Measurements from ENCODE around the gene CCSAP. TPM values are rescaled to one million over a fixed set of nuclear protein-coding genes. Genes with fewer than 3 reads are reported as not detected.
A peak's percentile ranks its signal among the peaks of the same experiment; 100 is the strongest.
"Not testable (repeated sequence)": the region's sequence is repeated elsewhere in the genome, so short reads cannot be mapped to it uniquely, and the experiment has no call there.

The CCSAP gene
- polyA plus RNA-seq, 1 donor, result 5.6 TPM

- DNase-seq, result no peak
- H3K4me3 ChIP-seq (ENCODE audit: low read length), result no peak overlapping the region
- no peak overlapping the region for H3K27ac ChIP-seq (ENCODE audit: low read length)
- H3K36me3 ChIP-seq (ENCODE audit: control insufficient read depth, insufficient read depth, low read length), result no peaks in the 10 kb centered on the region
- peaks cover 37% of the 10 kb centered on the region for H3K27me3 ChIP-seq (ENCODE audit: control insufficient read depth, insufficient read depth, low read length)
- H3K4me1 ChIP-seq (ENCODE audit: control insufficient read depth, insufficient read depth, low read length), result peaks cover 2% of the 10 kb centered on the region
- no CpG with 5 or more reads among the region's 16 CpGs for WGBS (ENCODE audit: insufficient coverage, low lambda C conversion rate)
- no peaks in the 10 kb centered on the region for H3K9me3 ChIP-seq (ENCODE audit: control insufficient read depth, low read depth, low read length)
Measured at GRCh38 chr1:229344139-229344538, 1.3 kb upstream of the CCSAP start.

GRCh38 chr1:229341774-229342655 lies 832 bp downstream of the CCSAP start:
- WGBS (ENCODE audit: insufficient coverage, low lambda C conversion rate), result no CpG with 5 or more reads among the region's 103 CpGs
- no peaks in the 10 kb centered on the region for H3K36me3 ChIP-seq (ENCODE audit: control insufficient read depth, insufficient read depth, low read length)
- H3K27ac ChIP-seq (ENCODE audit: low read length), result peak overlapping the region; percentile 72
- H3K27me3 ChIP-seq (ENCODE audit: control insufficient read depth, insufficient read depth, low read length), result peaks cover 26% of the 10 kb centered on the region
- peak overlapping the region; percentile 62 for H3K4me3 ChIP-seq (ENCODE audit: low read length)
- peaks cover 2% of the 10 kb centered on the region for H3K4me1 ChIP-seq (ENCODE audit: control insufficient read depth, insufficient read depth, low read length)
- no peaks in the 10 kb centered on the region for H3K9me3 ChIP-seq (ENCODE audit: control insufficient read depth, low read depth, low read length)
- peak; percentile 67 to 89 for DNase-seq

- no CpG with 5 or more reads among the region's 6 CpGs for WGBS (ENCODE audit: insufficient coverage, low lambda C conversion rate)
Measured at GRCh38 chr1:229340496-229340895, 2.4 kb downstream of the CCSAP start.

GRCh38 chr1:229339520-229339919 lies 3.3 kb downstream of the CCSAP start:
- H3K36me3 ChIP-seq (ENCODE audit: control insufficient read depth, insufficient read depth, low read length), result peaks cover 2% of the 10 kb centered on the region
- WGBS (ENCODE audit: insufficient coverage, low lambda C conversion rate), result 86% methylated on average over 1 of the region's 3 CpGs
- peaks cover 2% of the 10 kb centered on the region for H3K4me1 ChIP-seq (ENCODE audit: control insufficient read depth, insufficient read depth, low read length)

More at GRCh38 chr1:229340496-229340895, 2.4 kb downstream of the CCSAP start:
- H3K36me3 ChIP-seq (ENCODE audit: control insufficient read depth, insufficient read depth, low read length), result no peaks in the 10 kb centered on the region
- H3K27me3 ChIP-seq (ENCODE audit: control insufficient read depth, insufficient read depth, low read length), result peaks cover 15% of the 10 kb centered on the region
- H3K4me1 ChIP-seq (ENCODE audit: control insufficient read depth, insufficient read depth, low read length), result peaks cover 2% of the 10 kb centered on the region
- no peak overlapping the region for H3K27ac ChIP-seq (ENCODE audit: low read length)
- DNase-seq, result no peak
- H3K4me3 ChIP-seq (ENCODE audit: low read length), result no peak overlapping the region
- no peaks in the 10 kb centered on the region for H3K9me3 ChIP-seq (ENCODE audit: control insufficient read depth, low read depth, low read length)

GRCh38 chr1:229339086-229339485 lies 3.8 kb downstream of the CCSAP start:
- Histone ChIP-seq H3K27me3 (ENCODE audit: control insufficient read depth, insufficient read depth, low read length) (peaks cover 1% of the 10 kb centered on the region), H3K4me3 (ENCODE audit: low read length) (no peak overlapping the region), H3K9me3 (ENCODE audit: control insufficient read depth, low read depth, low read length) (no peaks in the 10 kb centered on the region), H3K4me1 (ENCODE audit: control insufficient read depth, insufficient read depth, low read length) (peaks cover 2% of the 10 kb centered on the region), H3K36me3 (ENCODE audit: control insufficient read depth, insufficient read depth, low read length) (peaks cover 2% of the 10 kb centered on the region), H3K27ac (ENCODE audit: low read length) (no peak overlapping the region)
- DNase-seq, result no peak
- WGBS (ENCODE audit: insufficient coverage, low lambda C conversion rate), result 75% methylated on average over 2 of the region's 4 CpGs

More at GRCh38 chr1:229339520-229339919, 3.3 kb downstream of the CCSAP start:
- no peak overlapping the region for H3K4me3 ChIP-seq (ENCODE audit: low read length)
- no peaks in the 10 kb centered on the region for H3K9me3 ChIP-seq (ENCODE audit: control insufficient read depth, low read depth, low read length)
- no peak overlapping the region for H3K27ac ChIP-seq (ENCODE audit: low read length)
- peaks cover 5% of the 10 kb centered on the region for H3K27me3 ChIP-seq (ENCODE audit: control insufficient read depth, insufficient read depth, low read length)
- no peak for DNase-seq

- no peak overlapping the region for H3K4me3 ChIP-seq (ENCODE audit: low read length)
- WGBS (ENCODE audit: insufficient coverage, low lambda C conversion rate), result no CpG with 5 or more reads among the region's 3 CpGs
- DNase-seq, result no peak
- no peak overlapping the region for H3K27ac ChIP-seq (ENCODE audit: low read length)
- H3K4me1 ChIP-seq (ENCODE audit: control insufficient read depth, insufficient read depth, low read length), result no peaks in the 10 kb centered on the region
- no peaks in the 10 kb centered on the region for H3K9me3 ChIP-seq (ENCODE audit: control insufficient read depth, low read depth, low read length)
- peaks cover 2% of the 10 kb centered on the region for H3K36me3 ChIP-seq (ENCODE audit: control insufficient read depth, insufficient read depth, low read length)
- H3K27me3 ChIP-seq (ENCODE audit: control insufficient read depth, insufficient read depth, low read length), result no peaks in the 10 kb centered on the region
Measured at GRCh38 chr1:229336345-229336744, 6.5 kb downstream of the CCSAP start.

GRCh38 chr1:229334716-229335115 lies 8.1 kb downstream of the CCSAP start:
- Histone ChIP-seq H3K36me3 (ENCODE audit: control insufficient read depth, insufficient read depth, low read length) (peaks cover 2% of the 10 kb centered on the region), H3K9me3 (ENCODE audit: control insufficient read depth, low read depth, low read length) (no peaks in the 10 kb centered on the region), H3K4me1 (ENCODE audit: control insufficient read depth, insufficient read depth, low read length) (no peaks in the 10 kb centered on the region), H3K27me3 (ENCODE audit: control insufficient read depth, insufficient read depth, low read length) (no peaks in the 10 kb centered on the region), H3K27ac (ENCODE audit: low read length) (no peak overlapping the region), H3K4me3 (ENCODE audit: low read length) (no peak overlapping the region)
- WGBS (ENCODE audit: insufficient coverage, low lambda C conversion rate), result no CpG with 5 or more reads among the region's 2 CpGs
- no peak for DNase-seq

GRCh38 chr1:229334269-229334668 lies 8.6 kb downstream of the CCSAP start:
- Histone ChIP-seq H3K27me3 (ENCODE audit: control insufficient read depth, insufficient read depth, low read length) (no peaks in the 10 kb centered on the region), H3K36me3 (ENCODE audit: control insufficient read depth, insufficient read depth, low read length) (peaks cover 2% of the 10 kb centered on the region), H3K4me1 (ENCODE audit: control insufficient read depth, insufficient read depth, low read length) (no peaks in the 10 kb centered on the region), H3K27ac (ENCODE audit: low read length) (no peak overlapping the region), H3K4me3 (ENCODE audit: low read length) (no peak overlapping the region), H3K9me3 (ENCODE audit: control insufficient read depth, low read depth, low read length) (no peaks in the 10 kb centered on the region)
- 100% methylated on average over 2 of the region's 2 CpGs for WGBS (ENCODE audit: insufficient coverage, low lambda C conversion rate)
- no peak for DNase-seq

GRCh38 chr1:229328598-229329362 lies 14.1 kb downstream of the CCSAP start:
- Histone ChIP-seq H3K4me1 (ENCODE audit: control insufficient read depth, insufficient read depth, low read length) (no peaks in the 10 kb centered on the region), H3K36me3 (ENCODE audit: control insufficient read depth, insufficient read depth, low read length) (peaks cover 4% of the 10 kb centered on the region), H3K9me3 (ENCODE audit: control insufficient read depth, low read depth, low read length) (no peaks in the 10 kb centered on the region), H3K27me3 (ENCODE audit: control insufficient read depth, insufficient read depth, low read length) (no peaks in the 10 kb centered on the region), H3K4me3 (ENCODE audit: low read length) (no peak overlapping the region), H3K27ac (ENCODE audit: low read length) (no peak overlapping the region)
- 95% methylated on average over 3 of the region's 7 CpGs for WGBS (ENCODE audit: insufficient coverage, low lambda C conversion rate)
- no peak for DNase-seq

GRCh38 chr1:229327765-229328164 lies 15.1 kb downstream of the CCSAP start:
- H3K4me3 ChIP-seq (ENCODE audit: low read length); DNase-seq; H3K4me1 ChIP-seq (ENCODE audit: control insufficient read depth, insufficient read depth, low read length); H3K36me3 ChIP-seq (ENCODE audit: control insufficient read depth, insufficient read depth, low read length); H3K9me3 ChIP-seq (ENCODE audit: control insufficient read depth, low read depth, low read length); H3K27ac ChIP-seq (ENCODE audit: low read length); H3K27me3 ChIP-seq (ENCODE audit: control insufficient read depth, insufficient read depth, low read length): not testable (repeated sequence)
- WGBS (ENCODE audit: insufficient coverage, low lambda C conversion rate), result 86% methylated on average over 2 of the region's 6 CpGs

All from large intestine (tissue), 3 donors.